GM23248 (cell line): ENCODE data around the gene RUNX1.

Experiments used
- EZH2 ChIP-seq: fragments of 200-600 bp; sonication (generic); IDR thresholded peaks from 2 replicates; pipeline ENCODE4 v1.6.1; 2018; ENCODE audit warnings: antibody characterized with exemption, mild to moderate bottlenecking; ENCODE audit not compliant: insufficient read depth, poor library complexity, severe bottlenecking
- EZH2phosphoT487 ChIP-seq: fragments of 200-600 bp; sonication (generic); IDR thresholded peaks from 2 replicates; pipeline ENCODE4 v1.6.1; 2018; ENCODE audit warnings: antibody characterized with exemption, moderate library complexity, mild to moderate bottlenecking, low read depth; ENCODE audit not compliant: insufficient read depth

- no peak for TF ChIP-seq EZH2
- TF ChIP-seq EZH2phosphoT487, result no peak
Observed at GRCh38 chr21:34928637-34929036, 120.5 kb downstream of the RUNX1 start.
